Measurements from ENCODE around the gene FGFBP2.

The FGFBP2 gene

DNA sequence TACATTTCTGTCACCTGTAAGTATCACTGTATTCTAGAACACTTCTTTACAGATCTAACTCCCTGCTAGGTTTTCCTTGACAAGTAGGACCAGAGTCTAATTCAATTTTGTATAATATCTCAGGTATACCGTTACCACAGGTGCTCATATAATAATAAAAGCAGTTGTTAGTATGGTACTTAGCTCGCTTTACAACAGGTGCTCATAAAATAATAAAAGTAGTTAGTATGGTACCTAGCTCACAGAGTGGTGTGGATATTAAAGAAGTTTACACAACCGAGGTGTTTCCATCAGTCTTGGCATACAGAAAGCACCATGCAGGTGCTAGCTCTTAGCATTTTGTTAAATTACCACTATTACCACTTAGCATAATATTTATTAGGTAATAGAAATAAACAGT is 32.9 kb upstream of the FGFBP2 start:
- Histone ChIP-seq H3K27me3 (ENCODE audit: insufficient read depth, low read length) (no peaks in the 10 kb centered on the region), H3K9ac (ENCODE audit: low read length) (no peak overlapping the region), H3K4me3 (ENCODE audit: low read depth, low read length, poor library complexity, severe bottlenecking) (no peak overlapping the region), H3K79me2 (ENCODE audit: insufficient read depth, low read length) (no peaks in the 10 kb centered on the region), H3K36me3 (ENCODE audit: insufficient read depth, low read length) (no peaks in the 10 kb centered on the region), H3K9me3 (ENCODE audit: low read length) (no peaks in the 10 kb centered on the region), H3K9me2 (ENCODE audit: low read depth, low read length) (no peaks in the 10 kb centered on the region), H2AFZ (ENCODE audit: low read length) (no peak overlapping the region), H3F3A (ENCODE audit: insufficient read depth, low read length) (no peaks in the 10 kb centered on the region), H3K4me1 (ENCODE audit: insufficient read depth, low read length, severe bottlenecking) (no peaks in the 10 kb centered on the region), H3K27ac (ENCODE audit: low read depth, low read length, poor library complexity, severe bottlenecking) (no peak overlapping the region), H4K20me1 (ENCODE audit: insufficient read depth, low read length) (no peaks in the 10 kb centered on the region), H3K4me2 (ENCODE audit: low read length) (no peak overlapping the region)
- TF ChIP-seq EZH2 (IDR thresholded peaks at IDR 0.05; ENCODE audit: borderline replicate concordance, low read length), result no peak
- TF ChIP-seq, protein P1, sequence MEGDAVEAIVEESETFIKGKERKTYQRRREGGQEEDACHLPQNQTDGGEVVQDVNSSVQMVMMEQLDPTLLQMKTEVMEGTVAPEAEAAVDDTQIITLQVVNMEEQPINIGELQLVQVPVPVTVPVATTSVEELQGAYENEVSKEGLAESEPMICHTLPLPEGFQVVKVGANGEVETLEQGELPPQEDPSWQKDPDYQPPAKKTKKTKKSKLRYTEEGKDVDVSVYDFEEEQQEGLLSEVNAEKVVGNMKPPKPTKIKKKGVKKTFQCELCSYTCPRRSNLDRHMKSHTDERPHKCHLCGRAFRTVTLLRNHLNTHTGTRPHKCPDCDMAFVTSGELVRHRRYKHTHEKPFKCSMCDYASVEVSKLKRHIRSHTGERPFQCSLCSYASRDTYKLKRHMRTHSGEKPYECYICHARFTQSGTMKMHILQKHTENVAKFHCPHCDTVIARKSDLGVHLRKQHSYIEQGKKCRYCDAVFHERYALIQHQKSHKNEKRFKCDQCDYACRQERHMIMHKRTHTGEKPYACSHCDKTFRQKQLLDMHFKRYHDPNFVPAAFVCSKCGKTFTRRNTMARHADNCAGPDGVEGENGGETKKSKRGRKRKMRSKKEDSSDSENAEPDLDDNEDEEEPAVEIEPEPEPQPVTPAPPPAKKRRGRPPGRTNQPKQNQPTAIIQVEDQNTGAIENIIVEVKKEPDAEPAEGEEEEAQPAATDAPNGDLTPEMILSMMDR (IDR thresholded peaks at IDR 0.05; ENCODE audit: low read length), result no peak

DNA sequence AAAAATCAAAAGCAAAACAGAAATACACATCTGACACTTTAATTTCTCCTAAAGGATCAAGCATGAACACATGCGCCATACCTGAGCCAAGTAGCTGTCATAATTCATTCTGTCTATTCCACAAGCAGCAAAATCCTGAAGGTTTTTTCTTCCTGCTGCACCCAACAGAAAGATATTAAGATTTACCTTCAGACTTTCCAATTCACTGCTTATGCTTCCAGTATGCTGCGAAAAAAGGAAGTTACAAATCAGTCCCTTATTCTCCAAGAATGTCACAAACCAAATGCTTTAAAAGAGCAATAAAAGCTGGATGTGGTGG is 29.2 kb upstream of the FGFBP2 start:
- Histone ChIP-seq H3K27ac (ENCODE audit: low read depth, low read length, poor library complexity, severe bottlenecking) (no peak overlapping the region), H3K36me3 (ENCODE audit: insufficient read depth, low read length) (no peaks in the 10 kb centered on the region), H4K20me1 (ENCODE audit: insufficient read depth, low read length) (no peaks in the 10 kb centered on the region), H3K4me1 (ENCODE audit: insufficient read depth, low read length, severe bottlenecking) (no peaks in the 10 kb centered on the region), H3K4me3 (ENCODE audit: low read depth, low read length, poor library complexity, severe bottlenecking) (no peak overlapping the region), H3K27me3 (ENCODE audit: insufficient read depth, low read length) (no peaks in the 10 kb centered on the region), H3K9me2 (ENCODE audit: low read depth, low read length) (no peaks in the 10 kb centered on the region), H3K4me2 (ENCODE audit: low read length) (no peak overlapping the region), H2AFZ (ENCODE audit: low read length) (no peak overlapping the region), H3K9me3 (ENCODE audit: low read length) (no peaks in the 10 kb centered on the region), H3K9ac (ENCODE audit: low read length) (no peak overlapping the region), H3F3A (ENCODE audit: insufficient read depth, low read length) (no peaks in the 10 kb centered on the region), H3K79me2 (ENCODE audit: insufficient read depth, low read length) (no peaks in the 10 kb centered on the region)
- TF ChIP-seq, protein P1 (IDR thresholded peaks at IDR 0.05; ENCODE audit: low read length), result no peak
- TF ChIP-seq EZH2 (IDR thresholded peaks at IDR 0.05; ENCODE audit: borderline replicate concordance, low read length), result no peak

DNA sequence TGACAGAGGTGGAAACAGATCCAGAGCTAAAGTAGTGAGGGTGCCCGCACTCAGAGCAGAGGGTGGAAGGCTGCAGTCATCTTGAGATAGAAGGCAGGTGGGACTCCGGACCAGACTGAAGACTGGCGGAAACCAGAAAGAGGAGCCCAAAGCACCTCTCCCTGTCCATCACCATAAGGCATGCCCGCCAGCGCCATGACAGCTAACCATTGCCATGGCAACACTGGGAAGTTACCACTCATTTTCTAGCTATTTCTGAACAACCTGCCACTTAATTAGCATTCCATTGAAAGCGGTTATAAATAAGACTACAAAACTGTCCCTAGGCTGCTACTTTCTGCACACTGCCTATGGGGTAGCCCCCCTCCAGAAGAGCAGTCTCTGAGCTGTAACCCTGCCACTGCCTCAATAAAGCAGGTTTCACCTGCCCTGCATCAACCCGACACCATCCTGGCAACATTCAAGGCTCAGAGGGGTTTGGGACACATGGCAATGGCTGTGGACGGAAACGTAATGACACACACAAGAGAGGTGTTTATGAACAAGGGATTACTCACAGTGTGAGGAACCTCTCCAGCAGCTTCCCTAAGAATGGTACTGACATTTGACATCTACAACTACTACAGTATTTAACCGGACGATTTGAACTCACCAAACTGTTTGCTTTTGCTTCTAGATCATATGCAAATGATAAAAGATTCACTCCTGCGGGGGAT is 27.8 kb upstream of the FGFBP2 start:
- Histone ChIP-seq H3K27ac (ENCODE audit: low read depth, low read length, poor library complexity, severe bottlenecking) (no peak overlapping the region), H3K4me2 (ENCODE audit: low read length) (no peak overlapping the region), H4K20me1 (ENCODE audit: insufficient read depth, low read length) (no peaks in the 10 kb centered on the region), H2AFZ (ENCODE audit: low read length) (no peak overlapping the region), H3K9me3 (ENCODE audit: low read length) (no peaks in the 10 kb centered on the region), H3K79me2 (ENCODE audit: insufficient read depth, low read length) (no peaks in the 10 kb centered on the region), H3K9me2 (ENCODE audit: low read depth, low read length) (no peaks in the 10 kb centered on the region), H3K27me3 (ENCODE audit: insufficient read depth, low read length) (no peaks in the 10 kb centered on the region), H3K4me3 (ENCODE audit: low read depth, low read length, poor library complexity, severe bottlenecking) (no peak overlapping the region), H3F3A (ENCODE audit: insufficient read depth, low read length) (no peaks in the 10 kb centered on the region), H3K36me3 (ENCODE audit: insufficient read depth, low read length) (no peaks in the 10 kb centered on the region), H3K4me1 (ENCODE audit: insufficient read depth, low read length, severe bottlenecking) (no peaks in the 10 kb centered on the region), H3K9ac (ENCODE audit: low read length) (no peak overlapping the region)
- TF ChIP-seq, protein P1 (IDR thresholded peaks at IDR 0.05; ENCODE audit: low read length), result no peak
- no peak for TF ChIP-seq EZH2 (IDR thresholded peaks at IDR 0.05; ENCODE audit: borderline replicate concordance, low read length)

All from OCI-LY1 (cell line).